ENCODE results near the gene MRFAP1L1.

Gene MRFAP1L1

DNA sequence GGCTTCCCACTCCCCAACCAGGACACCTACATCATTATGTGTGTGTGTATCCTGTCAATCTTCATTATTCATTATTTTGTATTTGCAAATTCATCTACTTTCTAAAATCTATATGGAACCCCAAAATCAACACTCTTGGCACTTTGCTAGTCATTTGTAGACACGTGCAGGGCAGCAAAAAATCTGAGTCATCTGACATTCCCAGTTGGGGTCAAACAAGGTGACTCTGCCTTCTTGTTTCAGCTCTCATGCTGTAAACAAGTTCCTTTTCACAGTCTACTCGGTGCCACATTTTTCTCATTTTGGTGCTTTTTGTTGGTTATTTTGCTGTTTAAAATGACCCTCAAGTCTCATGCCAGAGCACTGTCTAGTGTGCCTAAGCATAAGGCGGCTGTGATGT lies 5.9 kb downstream of the MRFAP1L1 start:
- no peak overlapping the region for H3K4me3 ChIP-seq (ENCODE audit: low read depth, low read length)
- DNase-seq = no peak
- TF ChIP-seq, protein P1, sequence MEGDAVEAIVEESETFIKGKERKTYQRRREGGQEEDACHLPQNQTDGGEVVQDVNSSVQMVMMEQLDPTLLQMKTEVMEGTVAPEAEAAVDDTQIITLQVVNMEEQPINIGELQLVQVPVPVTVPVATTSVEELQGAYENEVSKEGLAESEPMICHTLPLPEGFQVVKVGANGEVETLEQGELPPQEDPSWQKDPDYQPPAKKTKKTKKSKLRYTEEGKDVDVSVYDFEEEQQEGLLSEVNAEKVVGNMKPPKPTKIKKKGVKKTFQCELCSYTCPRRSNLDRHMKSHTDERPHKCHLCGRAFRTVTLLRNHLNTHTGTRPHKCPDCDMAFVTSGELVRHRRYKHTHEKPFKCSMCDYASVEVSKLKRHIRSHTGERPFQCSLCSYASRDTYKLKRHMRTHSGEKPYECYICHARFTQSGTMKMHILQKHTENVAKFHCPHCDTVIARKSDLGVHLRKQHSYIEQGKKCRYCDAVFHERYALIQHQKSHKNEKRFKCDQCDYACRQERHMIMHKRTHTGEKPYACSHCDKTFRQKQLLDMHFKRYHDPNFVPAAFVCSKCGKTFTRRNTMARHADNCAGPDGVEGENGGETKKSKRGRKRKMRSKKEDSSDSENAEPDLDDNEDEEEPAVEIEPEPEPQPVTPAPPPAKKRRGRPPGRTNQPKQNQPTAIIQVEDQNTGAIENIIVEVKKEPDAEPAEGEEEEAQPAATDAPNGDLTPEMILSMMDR (IDR thresholded peaks at IDR 0.05; ENCODE audit: low read depth, low read length) = no peak
- no peaks in the 10 kb centered on the region for H3K27me3 ChIP-seq (ENCODE audit: insufficient read depth, low read depth, severe bottlenecking)
- H3K9me3 ChIP-seq (ENCODE audit: severe bottlenecking) = peaks cover 4% of the 10 kb centered on the region
- H3K27ac ChIP-seq = no peak overlapping the region
- peaks cover 58% of the 10 kb centered on the region for H3K36me3 ChIP-seq

DNA sequence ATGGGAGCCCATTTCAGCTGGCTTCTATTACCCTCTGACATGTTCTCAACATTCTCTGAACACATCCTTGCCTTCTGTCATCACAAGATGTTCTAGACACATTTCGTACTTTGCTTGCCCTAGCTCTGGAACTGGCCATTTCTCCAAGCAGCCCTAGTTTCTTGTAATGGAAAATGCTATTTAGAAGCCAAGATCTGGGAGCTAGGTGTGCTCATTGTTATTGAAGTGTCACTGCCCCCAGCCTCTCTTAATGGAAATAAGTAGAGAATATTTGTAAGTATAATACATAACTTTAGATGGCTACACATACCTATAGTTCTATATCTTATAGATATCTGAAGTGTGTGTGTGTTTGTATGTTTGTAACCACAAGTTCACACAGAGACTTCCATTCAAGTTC lies 6.9 kb downstream of the MRFAP1L1 start:
- H3K27me3 ChIP-seq (ENCODE audit: insufficient read depth, low read depth, severe bottlenecking) = no peaks in the 10 kb centered on the region

DNA sequence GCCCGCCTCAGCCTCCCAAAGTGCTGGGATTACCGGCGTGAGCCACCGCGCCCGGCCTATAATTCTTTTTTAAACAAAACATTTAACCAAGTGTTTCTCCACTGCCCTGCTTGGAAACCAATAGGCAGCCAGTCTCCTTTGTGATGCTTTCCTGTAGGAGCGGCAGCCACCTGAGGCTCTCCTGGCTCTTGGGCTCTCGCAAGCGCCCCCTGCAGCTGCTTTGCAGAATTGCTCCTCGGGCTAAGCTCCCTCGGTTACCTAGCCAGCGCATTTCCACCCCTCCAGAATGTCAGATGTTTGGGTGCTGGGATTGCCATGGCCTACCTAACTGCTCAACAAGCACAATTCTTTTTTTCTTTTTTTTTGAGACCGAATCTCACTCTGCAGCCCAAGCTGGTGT lies 8.3 kb downstream of the MRFAP1L1 start:
- DNase-seq = peak; percentile 46
- Histone ChIP-seq H3K36me3 (peaks cover 36% of the 10 kb centered on the region), H3K27me3 (ENCODE audit: insufficient read depth, low read depth, severe bottlenecking) (no peaks in the 10 kb centered on the region), H3K4me3 (ENCODE audit: low read depth, low read length) (no peak overlapping the region), H3K9me3 (ENCODE audit: severe bottlenecking) (peaks cover 4% of the 10 kb centered on the region), H3K27ac (no peak overlapping the region)
- TF ChIP-seq, protein P1 (IDR thresholded peaks at IDR 0.05; ENCODE audit: low read depth, low read length) = peak; percentile 75

More for the DNA sequence above, 6.9 kb downstream of the MRFAP1L1 start:
- Histone ChIP-seq H3K4me3 (ENCODE audit: low read depth, low read length) (no peak overlapping the region), H3K9me3 (ENCODE audit: severe bottlenecking) (peaks cover 4% of the 10 kb centered on the region), H3K36me3 (peaks cover 50% of the 10 kb centered on the region), H3K27ac (no peak overlapping the region)
- no peak for DNase-seq
- TF ChIP-seq, protein P1 (IDR thresholded peaks at IDR 0.05; ENCODE audit: low read depth, low read length) = no peak

DNA sequence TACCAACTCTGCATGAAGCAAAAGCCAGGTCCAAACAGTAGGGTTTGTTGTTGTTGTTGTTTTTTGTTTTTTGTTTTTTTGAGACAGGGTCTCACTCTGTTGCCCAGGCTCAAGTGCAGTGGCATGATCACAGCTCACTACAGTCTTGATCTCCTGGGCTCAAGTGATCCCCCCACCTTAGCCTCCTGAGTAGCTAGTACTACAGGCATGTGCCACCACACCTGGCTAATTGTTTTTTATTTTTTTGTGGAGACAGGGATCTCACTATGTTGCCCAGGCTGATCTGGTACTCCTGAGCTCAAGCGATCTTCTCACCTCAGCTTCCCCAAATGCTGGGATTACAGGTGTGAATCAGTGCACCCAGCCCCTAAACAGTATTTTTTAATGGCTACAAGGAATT lies 9.8 kb downstream of the MRFAP1L1 start:
- H3K27ac ChIP-seq = no peak overlapping the region
- TF ChIP-seq, protein P1 (IDR thresholded peaks at IDR 0.05; ENCODE audit: low read depth, low read length) = no peak
- no peak for DNase-seq

DNA sequence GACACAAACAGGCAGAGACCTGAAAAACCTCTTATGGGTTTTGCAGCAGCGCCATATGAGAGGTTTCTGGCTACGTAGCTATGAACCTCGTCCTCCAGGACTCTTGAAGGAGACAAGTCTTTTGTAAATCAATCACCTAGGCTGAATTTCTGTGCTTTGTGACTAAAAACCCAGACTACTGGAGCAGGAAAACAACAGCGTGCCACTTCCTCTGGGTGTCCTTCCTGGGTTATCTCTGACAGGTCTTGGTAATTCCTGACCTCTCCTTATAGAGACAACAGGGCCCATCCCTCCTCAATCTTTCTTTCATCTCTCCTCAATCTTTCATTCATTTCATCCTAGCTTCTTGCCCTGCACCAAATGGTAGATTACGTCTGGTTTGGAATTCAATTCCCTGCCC lies 10.3 kb downstream of the MRFAP1L1 start:
- Histone ChIP-seq H3K27me3 (ENCODE audit: insufficient read depth, low read depth, severe bottlenecking) (no peaks in the 10 kb centered on the region), H3K36me3 (peaks cover 23% of the 10 kb centered on the region), H3K27ac (no peak overlapping the region), H3K9me3 (ENCODE audit: severe bottlenecking) (peaks cover 4% of the 10 kb centered on the region), H3K4me3 (ENCODE audit: low read depth, low read length) (no peak overlapping the region)
- no peak for DNase-seq
- TF ChIP-seq, protein P1 (IDR thresholded peaks at IDR 0.05; ENCODE audit: low read depth, low read length) = no peak

More for the DNA sequence above, 9.8 kb downstream of the MRFAP1L1 start:
- peaks cover 4% of the 10 kb centered on the region for H3K9me3 ChIP-seq (ENCODE audit: severe bottlenecking)
- H3K36me3 ChIP-seq = peaks cover 28% of the 10 kb centered on the region
- H3K27me3 ChIP-seq (ENCODE audit: insufficient read depth, low read depth, severe bottlenecking) = no peaks in the 10 kb centered on the region
- H3K4me3 ChIP-seq (ENCODE audit: low read depth, low read length) = no peak overlapping the region

DNA sequence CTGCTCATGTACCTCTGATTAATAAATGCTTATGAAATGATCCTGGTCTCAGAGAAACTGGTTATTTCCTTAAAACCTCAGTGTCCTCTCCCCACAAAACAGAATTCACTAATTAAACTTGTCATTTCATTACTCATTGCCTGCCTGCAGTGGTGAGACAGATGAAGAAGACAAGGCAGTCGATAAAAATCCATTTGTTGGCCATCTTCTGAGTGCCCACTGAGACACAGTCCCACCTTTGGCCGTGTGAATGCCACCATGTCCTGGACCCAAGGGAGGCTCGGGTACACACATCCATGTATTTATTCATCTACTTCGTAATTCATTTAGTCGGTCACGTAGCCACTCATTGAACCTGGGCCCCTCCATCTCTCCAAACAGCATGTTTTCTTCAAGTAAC lies 12.5 kb downstream of the MRFAP1L1 start:
- TF ChIP-seq, protein P1 (IDR thresholded peaks at IDR 0.05; ENCODE audit: low read depth, low read length) = no peak
- DNase-seq = no peak
- H3K27ac ChIP-seq = no peak overlapping the region
- H3K4me3 ChIP-seq (ENCODE audit: low read depth, low read length) = no peak overlapping the region
- peaks cover 6% of the 10 kb centered on the region for H3K36me3 ChIP-seq
- H3K27me3 ChIP-seq (ENCODE audit: insufficient read depth, low read depth, severe bottlenecking) = no peaks in the 10 kb centered on the region
- H3K9me3 ChIP-seq (ENCODE audit: severe bottlenecking) = no peaks in the 10 kb centered on the region
